Gastroesophageal sphincter (tissue), 3 donors: Measurements from ENCODE around the gene MED10.

Experiments used
- EP300 ChIP-seq: sonication (generic); formaldehyde crosslinking; IDR thresholded peaks from one replicate; pipeline ENCODE4 v1.6.1; 2017; ENCODE audit warnings: antibody characterized with exemption, mild to moderate bottlenecking
- POLR2A ChIP-seq, 2 donors: fragments of 450-650 bp; IDR thresholded peaks; one replicate each; pipeline ENCODE4 v1.6.1; 2017; ENCODE audit warnings: antibody characterized with exemption in 2 of 2, mild to moderate bottlenecking in 2 of 2, moderate library complexity in 1 of 2
- POLR2AphosphoS5 ChIP-seq: sonication (generic); formaldehyde crosslinking; IDR thresholded peaks from one replicate; pipeline ENCODE4 v1.6.1; 2017; ENCODE audit warnings: antibody characterized with exemption
- TF ChIP-seq, protein P1 (sequence below), 4 experiments: fragments of 200-600 bp in 2 of 4; fragments of 450-650 bp in 2 of 4; sonication (generic) in 1 of 4; IDR thresholded peaks; one replicate each; pipeline ENCODE4 v1.5.1; 2017 to 2019; ENCODE audit warnings: antibody characterized with exemption in 4 of 4, mild to moderate bottlenecking in 2 of 4, moderate library complexity in 2 of 4

DNA sequence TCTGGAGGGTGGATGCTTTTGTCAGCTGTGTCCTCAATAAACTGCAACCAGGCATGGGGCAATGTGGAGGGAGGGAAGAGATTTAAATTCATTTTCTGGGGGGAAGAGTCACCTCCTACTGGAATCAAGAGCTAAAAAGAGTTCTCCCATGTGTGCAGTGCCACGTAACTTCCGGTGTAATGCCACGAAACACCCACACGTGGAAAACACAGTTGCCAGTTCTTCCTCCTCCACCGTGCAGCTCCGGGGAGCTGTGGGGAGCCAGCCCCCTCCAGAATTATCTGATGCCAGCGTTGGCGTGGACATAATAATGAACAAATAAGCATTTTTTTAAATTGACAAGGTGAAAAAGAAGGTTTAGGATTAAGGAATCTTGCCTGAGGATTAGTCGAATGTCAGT lies 32.1 kb upstream of the MED10 start:
- TF ChIP-seq, protein P1, sequence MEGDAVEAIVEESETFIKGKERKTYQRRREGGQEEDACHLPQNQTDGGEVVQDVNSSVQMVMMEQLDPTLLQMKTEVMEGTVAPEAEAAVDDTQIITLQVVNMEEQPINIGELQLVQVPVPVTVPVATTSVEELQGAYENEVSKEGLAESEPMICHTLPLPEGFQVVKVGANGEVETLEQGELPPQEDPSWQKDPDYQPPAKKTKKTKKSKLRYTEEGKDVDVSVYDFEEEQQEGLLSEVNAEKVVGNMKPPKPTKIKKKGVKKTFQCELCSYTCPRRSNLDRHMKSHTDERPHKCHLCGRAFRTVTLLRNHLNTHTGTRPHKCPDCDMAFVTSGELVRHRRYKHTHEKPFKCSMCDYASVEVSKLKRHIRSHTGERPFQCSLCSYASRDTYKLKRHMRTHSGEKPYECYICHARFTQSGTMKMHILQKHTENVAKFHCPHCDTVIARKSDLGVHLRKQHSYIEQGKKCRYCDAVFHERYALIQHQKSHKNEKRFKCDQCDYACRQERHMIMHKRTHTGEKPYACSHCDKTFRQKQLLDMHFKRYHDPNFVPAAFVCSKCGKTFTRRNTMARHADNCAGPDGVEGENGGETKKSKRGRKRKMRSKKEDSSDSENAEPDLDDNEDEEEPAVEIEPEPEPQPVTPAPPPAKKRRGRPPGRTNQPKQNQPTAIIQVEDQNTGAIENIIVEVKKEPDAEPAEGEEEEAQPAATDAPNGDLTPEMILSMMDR (IDR thresholded peaks at IDR 0.05), result no peak
- TF ChIP-seq POLR2AphosphoS5, result no peak
- no peak for TF ChIP-seq POLR2A (IDR thresholded peaks at IDR 0.05)
- TF ChIP-seq EP300, result no peak
